Neural progenitor cell (in vitro differentiated cells): ENCODE data around the gene CSTF2.
"Not testable (repeated sequence)": the region's sequence is repeated elsewhere in the genome, so short reads cannot be mapped to it uniquely, and the experiment has no call there.

Experiments
- CTCF ChIP-seq: fragments of 200-600 bp; sonication (generic); IDR thresholded peaks from 2 replicates; pipeline ENCODE4 v1.5.1; 2017; ENCODE audit warnings: antibody characterized with exemption, mild to moderate bottlenecking
- EZH2phosphoT487 ChIP-seq: fragments of 200-600 bp; sonication (generic); IDR thresholded peaks from 2 replicates; pipeline ENCODE4 v1.6.1; 2017; ENCODE audit warnings: antibody characterized with exemption

GRCh38 chrX:100796371-100796770, 23.8 kb upstream of the CSTF2 start:
- not testable (repeated sequence) for TF ChIP-seq EZH2phosphoT487, CTCF
